GM21526 (cell line): ENCODE data around the gene TSPAN1.
A peak's percentile ranks its signal among the peaks of the same experiment; 100 is the strongest.

Source experiments
- ATAC-seq: cut with Tn5 transposase; IDR thresholded peaks from one replicate; pipeline ENCODE4 v1.9.1; 2021; ENCODE audit warnings: moderate library complexity; ENCODE audit not compliant: unreplicated experiment, low FRiP score

TSPAN1 gene

GRCh38 chr1:46174448-46175231 is at the start of gene TSPAN1:
Gene TSPAN1, plus strand, starts transcription at chr1:46175087. Its CDS starts 6,021 bp downstream, at chr1:46181108.
- ATAC-seq, result no peak

GRCh38 chr1:46128344-46128743 is 46.5 kb upstream of the TSPAN1 start:
- ATAC-seq, result no peak

- ATAC-seq, result no peak
Observed at GRCh38 chr1:46130121-46130520, 44.8 kb upstream of the TSPAN1 start.

GRCh38 chr1:46130606-46131005 is 44.3 kb upstream of the TSPAN1 start:
- ATAC-seq, result no peak

GRCh38 chr1:46131093-46131492 is 43.8 kb upstream of the TSPAN1 start:
- ATAC-seq, result no peak

GRCh38 chr1:46131712-46132528 is 43.0 kb upstream of the TSPAN1 start:
- no peak for ATAC-seq

- ATAC-seq, result peak; percentile 78
Observed at GRCh38 chr1:46132529-46133180, 42.2 kb upstream of the TSPAN1 start, which contains the start of gene PIK3R3. Gene PIK3R3, minus strand, starts transcription at chr1:46132629. Its CDS starts 677 bp downstream, at chr1:46131952.

GRCh38 chr1:46133181-46133658 is 41.7 kb upstream of the TSPAN1 start:
- ATAC-seq, result peak; percentile 46

- no peak for ATAC-seq
Observed at GRCh38 chr1:46133781-46134350, 41.0 kb upstream of the TSPAN1 start.

- ATAC-seq, result no peak
Observed at GRCh38 chr1:46134660-46135331, 40.1 kb upstream of the TSPAN1 start.

GRCh38 chr1:46136711-46137110 is 38.2 kb upstream of the TSPAN1 start:
- ATAC-seq, result no peak

- no peak for ATAC-seq
Observed at GRCh38 chr1:46137916-46138315, 37.0 kb upstream of the TSPAN1 start.

- no peak for ATAC-seq
Observed at GRCh38 chr1:46148318-46148717, 26.6 kb upstream of the TSPAN1 start.

GRCh38 chr1:46150085-46150484 is 24.8 kb upstream of the TSPAN1 start:
- no peak for ATAC-seq

GRCh38 chr1:46152016-46152415 is 22.9 kb upstream of the TSPAN1 start:
- no peak for ATAC-seq

GRCh38 chr1:46153228-46153627 is 21.7 kb upstream of the TSPAN1 start:
- no peak for ATAC-seq

- no peak for ATAC-seq
Observed at GRCh38 chr1:46153732-46154131, 21.2 kb upstream of the TSPAN1 start.

- ATAC-seq, result no peak
Observed at GRCh38 chr1:46157916-46158311, 17.0 kb upstream of the TSPAN1 start.

- ATAC-seq, result no peak
Observed at GRCh38 chr1:46158312-46159281, 16.3 kb upstream of the TSPAN1 start.
